AG04449 (cell line): ENCODE results near the gene SND1.

Experiments used
- CTCF ChIA-PET: fragments of 350-600 bp; formaldehyde crosslinking; extraction: SDS; loops from one replicate; lab custom pipeline; 2021; ENCODE audit warnings: antibody characterized with exemption; lab: Yijun Ruan, JAX
- POLR2A ChIA-PET: fragments of 400-600, 350-600 bp; formaldehyde crosslinking; extraction: SDS; loops from one replicate; lab custom pipeline; 2020; ENCODE audit warnings: antibody characterized with exemption, inconsistent platforms; lab: Yijun Ruan, JAX
- DNase-seq: peaks from one replicate; pipeline ENCODE4 v3.0.0-alpha.2; 2010; ENCODE audit warnings: low read depth, low spot score
- H3K4me3 ChIP-seq: 2 replicates; pipeline ENCODE4 v1.5.1; 2011; ENCODE audit warnings: low read depth, mild to moderate bottlenecking, control low read depth, low read length
- TF ChIP-seq, protein P1 (sequence below): IDR thresholded peaks from one replicate; pipeline ENCODE4 v1.5.1; 2011; ENCODE audit warnings: mild to moderate bottlenecking, moderate library complexity, low read length, control low read depth, inconsistent platforms; ENCODE audit not compliant: insufficient read depth; ENCODE audit errors: missing control alignments

SND1 gene

DNA sequence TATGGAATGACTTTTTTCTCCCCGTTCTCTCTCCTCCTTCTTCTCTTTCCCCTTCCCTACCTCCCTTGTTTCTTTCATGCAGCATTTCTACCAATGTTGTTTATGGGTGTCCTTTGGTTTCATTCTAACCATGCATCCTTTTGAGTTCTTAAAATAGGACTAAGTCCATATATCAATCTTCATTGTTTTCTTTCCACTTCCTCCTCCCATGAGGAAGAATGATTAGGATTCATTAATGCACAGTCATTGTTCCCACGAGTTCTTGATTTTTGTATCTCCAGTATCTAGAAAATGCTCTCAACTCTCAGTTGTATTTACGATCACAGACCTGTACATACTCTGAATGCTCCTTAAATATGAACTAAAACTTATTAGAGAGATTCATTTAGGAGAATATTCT, 226.0 kb downstream of the SND1 start:
- ChIA-PET CTCF (interaction anchor here (0.7 to 1.0 kb wide), 2 partner anchors 169 to 390 kb away, joined by 3 read pairs; no protein-coding TSS in a partner anchor), POLR2A (no interaction called here)

DNA sequence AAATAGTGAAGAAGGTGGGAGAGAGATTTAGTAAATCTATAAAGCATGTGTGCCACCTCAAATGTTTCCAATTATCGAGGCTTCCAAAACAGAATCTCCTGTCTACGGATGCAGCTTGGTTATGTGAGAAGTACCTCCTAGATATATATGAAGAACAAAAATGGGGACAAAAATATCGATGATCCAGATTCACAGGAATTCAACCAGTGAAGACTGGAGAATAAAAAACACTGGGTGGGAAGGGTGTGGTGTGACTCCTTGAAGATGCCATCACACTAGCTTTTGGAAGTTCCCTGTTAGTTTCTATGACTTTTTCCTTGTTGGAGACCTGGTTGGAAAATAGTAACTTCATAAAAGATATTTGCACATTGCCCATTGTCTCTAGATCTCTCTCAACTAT, 226.8 kb downstream of the SND1 start:
- no peak overlapping the region for H3K4me3 ChIP-seq
- ChIA-PET POLR2A (no interaction called here), CTCF (interaction anchor here (0.9 kb wide), 1 partner anchor 28 kb away, joined by 3 read pairs; no protein-coding TSS in a partner anchor)
- DNase-seq: no peak
- TF ChIP-seq, protein P1, sequence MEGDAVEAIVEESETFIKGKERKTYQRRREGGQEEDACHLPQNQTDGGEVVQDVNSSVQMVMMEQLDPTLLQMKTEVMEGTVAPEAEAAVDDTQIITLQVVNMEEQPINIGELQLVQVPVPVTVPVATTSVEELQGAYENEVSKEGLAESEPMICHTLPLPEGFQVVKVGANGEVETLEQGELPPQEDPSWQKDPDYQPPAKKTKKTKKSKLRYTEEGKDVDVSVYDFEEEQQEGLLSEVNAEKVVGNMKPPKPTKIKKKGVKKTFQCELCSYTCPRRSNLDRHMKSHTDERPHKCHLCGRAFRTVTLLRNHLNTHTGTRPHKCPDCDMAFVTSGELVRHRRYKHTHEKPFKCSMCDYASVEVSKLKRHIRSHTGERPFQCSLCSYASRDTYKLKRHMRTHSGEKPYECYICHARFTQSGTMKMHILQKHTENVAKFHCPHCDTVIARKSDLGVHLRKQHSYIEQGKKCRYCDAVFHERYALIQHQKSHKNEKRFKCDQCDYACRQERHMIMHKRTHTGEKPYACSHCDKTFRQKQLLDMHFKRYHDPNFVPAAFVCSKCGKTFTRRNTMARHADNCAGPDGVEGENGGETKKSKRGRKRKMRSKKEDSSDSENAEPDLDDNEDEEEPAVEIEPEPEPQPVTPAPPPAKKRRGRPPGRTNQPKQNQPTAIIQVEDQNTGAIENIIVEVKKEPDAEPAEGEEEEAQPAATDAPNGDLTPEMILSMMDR: no peak

More for the DNA sequence above, 226.0 kb downstream of the SND1 start:
- TF ChIP-seq, protein P1: no peak
- DNase-seq: no peak
- no peak overlapping the region for H3K4me3 ChIP-seq

GRCh38 chr7:127879436-127879835, 227.4 kb downstream of the SND1 start:
- H3K4me3 ChIP-seq: no peak overlapping the region
- ChIA-PET CTCF (interaction anchor here (0.9 kb wide), 1 partner anchor 29 kb away, joined by 3 read pairs; no protein-coding TSS in a partner anchor), POLR2A (no interaction called here)
- DNase-seq: no peak
- TF ChIP-seq, protein P1: no peak

- no peak overlapping the region for H3K4me3 ChIP-seq
- TF ChIP-seq, protein P1: no peak
- DNase-seq: no peak
- POLR2A ChIA-PET: no interaction called here
- CTCF ChIA-PET: interaction anchor here (0.9 kb wide), 1 partner anchor 29 kb away, joined by 3 read pairs; no protein-coding TSS in a partner anchor
Measured at GRCh38 chr7:127879942-127880341, 227.9 kb downstream of the SND1 start.

GRCh38 chr7:127880454-127880853, 228.5 kb downstream of the SND1 start:
- H3K4me3 ChIP-seq: no peak overlapping the region
- CTCF ChIA-PET: interaction anchor here (1.0 kb wide), 1 partner anchor 10 kb away, joined by 3 read pairs; no protein-coding TSS in a partner anchor
- POLR2A ChIA-PET: no interaction called here
- TF ChIP-seq, protein P1: no peak
- no peak for DNase-seq

- CTCF ChIA-PET: interaction anchor here (1.0 kb wide), 1 partner anchor 8 kb away, joined by 3 read pairs; no protein-coding TSS in a partner anchor
- H3K4me3 ChIP-seq: no peak overlapping the region
- DNase-seq: no peak
- POLR2A ChIA-PET: no interaction called here
- TF ChIP-seq, protein P1: no peak
Measured at GRCh38 chr7:127881564-127881963, 229.6 kb downstream of the SND1 start.
